Gastrocnemius medialis (tissue), 4 donors: ENCODE data around the gene NOTCH1. TPM values are rescaled to one million over a fixed set of nuclear protein-coding genes. Genes with fewer than 3 reads are reported as not detected.
A peak's percentile ranks its signal among the peaks of the same experiment; 100 is the strongest.

Experiments used
- ATAC-seq, 2 donors: fragments of 150-250 bp; one replicate each; pipeline ENCODE4 v1.9.1; 2016
- DNase-seq, 2 donors: peaks; one replicate each; pipeline ENCODE4 v3.0.0-alpha.2; 2019
- H3K27ac ChIP-seq, 4 donors: fragments of 200-600 bp; sonication (generic); 1 replicate in 1 of 4; 2 replicates in 3 of 4; pipeline ENCODE4 v1.5.1; 2016 to 2018; ENCODE audit warnings: mild to moderate bottlenecking in 2 of 4, moderate library complexity in 1 of 4
- H3K27me3 ChIP-seq, 3 donors: fragments of 200-600 bp; sonication (generic) in 2 of 3; 1 replicate in 1 of 3; 2 replicates in 2 of 3; pipeline versions ENCODE4 v1.5.1 to v1.6.0; 2016 to 2019; ENCODE audit warnings: mild to moderate bottlenecking in 1 of 3, moderate library complexity in 1 of 3
- H3K36me3 ChIP-seq, 2 donors: fragments of 200-600 bp; sonication (generic) in 1 of 2; one replicate each; pipeline ENCODE4 v1.5.1; 2017 to 2018
- H3K4me1 ChIP-seq, 2 donors: fragments of 200-600 bp; sonication (generic) in 1 of 2; one replicate each; pipeline ENCODE4 v1.5.1; 2016 to 2017; ENCODE audit warnings: mild to moderate bottlenecking in 2 of 2
- H3K4me3 ChIP-seq, 4 donors: fragments of 200-600 bp; sonication (generic) in 3 of 4; 1 replicate in 1 of 4; 2 replicates in 3 of 4; pipeline ENCODE4 v1.5.1; 2016 to 2019; ENCODE audit warnings: mild to moderate bottlenecking in 2 of 4
- H3K9me3 ChIP-seq, 3 donors: fragments of 200-600 bp; sonication (generic) in 2 of 3; 1 replicate in 1 of 3; 2 replicates in 2 of 3; pipeline ENCODE4 v1.5.1; 2016 to 2019
- POLR2A ChIP-seq, 2 donors: fragments of 450-650 bp; IDR thresholded peaks; one replicate each; pipeline ENCODE4 v1.6.1; 2017; ENCODE audit warnings: antibody characterized with exemption in 2 of 2, mild to moderate bottlenecking in 2 of 2, moderate library complexity in 2 of 2
- in situ Hi-C, 4 donors: fragments of 200-750 bp; cut with MboI; loops; one replicate each; pipeline versions ENCODE4 v1.15.0 to v1.8.0; 2017; ENCODE audit warnings: low sequenced_read_pairs in 4 of 4
- intact Hi-C: fragments of 100-400 bp; cut with DNase I; formaldehyde crosslinking; loops from one replicate; pipeline ENCODE4 v1.15.1; 2023; ENCODE audit warnings: low total_unique reads
- total RNA-seq, 4 donors: library from RNA; depleted of rRNA; stranded (reverse); fragments of >200 nt; gene quantifications; one replicate each; pipeline versions ENCODE4 v1.1.0 to v1.2.3, GENCODE V29; 2016
- TF ChIP-seq, protein P1 (sequence below), 5 experiments: fragments of 450-650 bp in 3 of 5; fragments of 200-600 bp in 2 of 5; sonication (generic) in 2 of 5; IDR thresholded peaks in 4 of 5; conservative IDR thresholded peaks in 1 of 5; 1 replicate in 4 of 5; 2 replicates in 1 of 5; pipeline ENCODE4 v1.5.1; 2016 to 2019; ENCODE audit warnings: antibody characterized with exemption in 5 of 5, mild to moderate bottlenecking in 3 of 5, moderate library complexity in 3 of 5

NOTCH1 gene
- total RNA-seq, 4 donors from 2014 or later = 6.3 to 15.4 (median 8.2) TPM

DNA sequence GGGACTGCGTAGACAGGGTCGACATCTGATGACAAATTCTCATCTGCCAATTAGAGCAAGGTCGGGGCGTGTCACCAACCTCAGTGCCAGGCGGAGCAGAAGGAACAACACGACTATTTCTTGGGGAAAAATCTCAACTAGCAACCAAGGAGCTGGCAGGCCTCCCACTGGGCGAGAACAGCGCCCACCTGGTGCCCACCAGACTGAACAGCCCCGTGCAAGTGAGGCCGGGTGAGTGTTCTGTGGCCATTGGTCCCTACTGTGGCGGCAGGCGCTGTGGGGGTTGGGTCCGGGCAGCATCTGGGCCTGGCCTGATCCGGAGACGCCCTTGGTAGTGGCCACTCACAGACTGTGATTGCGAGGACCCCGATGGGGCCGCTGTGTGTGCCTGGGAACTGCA, 11.5 kb downstream of the NOTCH1 start:
- Histone ChIP-seq H3K36me3 (no peaks in the 10 kb centered on the region), H3K4me3 (no peak overlapping the region), H3K4me1 (peaks cover 16 to 17% of the 10 kb centered on the region in 2 donors), H3K9me3 (no peaks in the 10 kb centered on the region), H3K27me3 (no peaks in the 10 kb centered on the region), H3K27ac (peak overlapping the region in 2 of 4 donors; percentile 0 to 21)
- intact Hi-C loops = no loop called here
- no peak for TF ChIP-seq POLR2A (IDR thresholded peaks at IDR 0.05)
- TF ChIP-seq, protein P1, sequence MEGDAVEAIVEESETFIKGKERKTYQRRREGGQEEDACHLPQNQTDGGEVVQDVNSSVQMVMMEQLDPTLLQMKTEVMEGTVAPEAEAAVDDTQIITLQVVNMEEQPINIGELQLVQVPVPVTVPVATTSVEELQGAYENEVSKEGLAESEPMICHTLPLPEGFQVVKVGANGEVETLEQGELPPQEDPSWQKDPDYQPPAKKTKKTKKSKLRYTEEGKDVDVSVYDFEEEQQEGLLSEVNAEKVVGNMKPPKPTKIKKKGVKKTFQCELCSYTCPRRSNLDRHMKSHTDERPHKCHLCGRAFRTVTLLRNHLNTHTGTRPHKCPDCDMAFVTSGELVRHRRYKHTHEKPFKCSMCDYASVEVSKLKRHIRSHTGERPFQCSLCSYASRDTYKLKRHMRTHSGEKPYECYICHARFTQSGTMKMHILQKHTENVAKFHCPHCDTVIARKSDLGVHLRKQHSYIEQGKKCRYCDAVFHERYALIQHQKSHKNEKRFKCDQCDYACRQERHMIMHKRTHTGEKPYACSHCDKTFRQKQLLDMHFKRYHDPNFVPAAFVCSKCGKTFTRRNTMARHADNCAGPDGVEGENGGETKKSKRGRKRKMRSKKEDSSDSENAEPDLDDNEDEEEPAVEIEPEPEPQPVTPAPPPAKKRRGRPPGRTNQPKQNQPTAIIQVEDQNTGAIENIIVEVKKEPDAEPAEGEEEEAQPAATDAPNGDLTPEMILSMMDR (IDR thresholded peaks at IDR 0.05 in 4 of 5, conservative IDR thresholded peaks at IDR 0.05 in 1 of 5) = no peak
- ATAC-seq (no peak), DNase-seq (no peak)
- in situ Hi-C loops = no loop called here

DNA sequence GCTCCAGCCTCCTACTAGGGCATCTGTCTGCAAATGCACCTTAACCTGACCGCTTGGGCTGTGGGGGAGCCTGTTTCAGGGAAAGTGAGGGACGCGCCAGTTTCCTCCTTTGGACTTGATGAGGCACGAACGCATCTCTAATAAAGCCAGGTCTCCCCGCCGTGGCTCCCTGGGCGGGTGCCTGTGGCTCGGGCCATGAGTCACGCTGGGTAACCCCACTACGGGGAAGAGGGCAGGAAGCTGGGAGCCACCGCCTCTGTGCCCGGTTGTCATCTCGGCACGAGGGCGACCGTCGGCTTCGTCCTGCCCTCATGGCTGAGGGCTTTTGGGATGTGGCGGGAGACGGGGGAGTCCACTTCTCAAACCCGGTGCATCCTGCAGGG, 12.1 kb downstream of the NOTCH1 start:
- Histone ChIP-seq H3K4me3 (no peak overlapping the region), H3K4me1 (peaks cover 16 to 20% of the 10 kb centered on the region in 2 donors), H3K27ac (peak overlapping the region in 3 of 4 donors; percentile 29 to 51 (median 35)), H3K36me3 (no peaks in the 10 kb centered on the region), H3K9me3 (no peaks in the 10 kb centered on the region), H3K27me3 (no peaks in the 10 kb centered on the region)
- in situ Hi-C loops = no loop called here
- DNase-seq (no peak), ATAC-seq (no peak)
- intact Hi-C loops = no loop called here
- TF ChIP-seq POLR2A (IDR thresholded peaks at IDR 0.05) = no peak
- TF ChIP-seq, protein P1 (IDR thresholded peaks at IDR 0.05 in 4 of 5, conservative IDR thresholded peaks at IDR 0.05 in 1 of 5) = no peak

DNA sequence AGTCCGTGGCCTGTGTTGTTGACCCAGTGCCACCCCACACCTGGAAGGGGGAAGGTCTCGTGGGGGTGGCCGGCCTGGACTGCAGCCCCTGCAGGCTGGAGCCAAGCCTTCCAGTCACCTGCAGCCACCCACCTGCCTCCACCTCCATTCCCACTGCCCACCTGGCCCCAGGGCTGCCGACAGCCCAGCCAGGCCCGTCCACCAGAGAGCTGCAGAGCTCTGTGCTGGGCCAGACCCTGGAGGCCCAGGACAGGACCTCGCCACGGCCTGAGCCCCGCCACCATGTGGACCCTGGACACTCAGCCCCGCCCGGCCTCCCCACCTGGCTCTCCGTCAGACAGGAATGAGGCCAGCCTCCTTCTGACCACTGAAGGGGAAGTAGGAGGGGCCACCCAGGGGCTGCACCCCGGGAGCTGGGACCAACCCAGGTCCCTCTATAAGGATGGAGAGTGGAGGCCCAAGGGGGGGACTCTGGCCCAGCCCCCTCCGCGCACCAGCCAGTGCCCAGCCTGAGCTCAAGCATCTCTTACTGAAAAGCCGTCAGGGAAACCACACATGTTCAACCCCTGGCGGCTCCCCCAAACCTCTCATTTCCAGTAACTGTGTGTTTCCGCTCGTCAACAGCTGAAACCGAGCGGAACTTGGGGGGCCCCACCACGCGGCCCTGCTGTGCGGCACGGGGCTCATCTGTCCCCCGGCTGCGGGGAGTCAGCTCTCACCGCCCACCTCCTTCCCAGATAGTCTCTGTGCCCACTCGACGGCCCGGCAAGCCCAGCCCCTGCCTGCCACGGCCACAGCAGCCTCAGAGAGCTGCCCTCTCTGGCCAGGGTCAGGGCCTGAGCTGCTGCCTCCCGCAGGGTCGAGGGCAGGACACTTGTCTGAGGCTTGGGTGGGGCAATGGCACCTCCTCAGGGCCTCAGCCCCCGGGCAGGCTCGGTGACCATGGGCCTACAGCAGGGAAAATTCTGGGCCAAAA, 12.8 kb downstream of the NOTCH1 start:
- H3K27me3 ChIP-seq = no peaks in the 10 kb centered on the region
- ATAC-seq (no peak), DNase-seq (no peak)
- H3K9me3 ChIP-seq = no peaks in the 10 kb centered on the region
- in situ Hi-C loops (no loop called here), intact Hi-C loops (no loop called here)
- H3K36me3 ChIP-seq = no peaks in the 10 kb centered on the region
- H3K4me1 ChIP-seq = peaks cover 20 to 24% of the 10 kb centered on the region in 2 donors
- H3K4me3 ChIP-seq = no peak overlapping the region
- TF ChIP-seq, protein P1 (IDR thresholded peaks at IDR 0.05 in 4 of 5, conservative IDR thresholded peaks at IDR 0.05 in 1 of 5) = no peak
- no peak for TF ChIP-seq POLR2A (IDR thresholded peaks at IDR 0.05)
- H3K27ac ChIP-seq = peak overlapping the region in 3 of 4 donors; percentile 29 to 51 (median 35)

DNA sequence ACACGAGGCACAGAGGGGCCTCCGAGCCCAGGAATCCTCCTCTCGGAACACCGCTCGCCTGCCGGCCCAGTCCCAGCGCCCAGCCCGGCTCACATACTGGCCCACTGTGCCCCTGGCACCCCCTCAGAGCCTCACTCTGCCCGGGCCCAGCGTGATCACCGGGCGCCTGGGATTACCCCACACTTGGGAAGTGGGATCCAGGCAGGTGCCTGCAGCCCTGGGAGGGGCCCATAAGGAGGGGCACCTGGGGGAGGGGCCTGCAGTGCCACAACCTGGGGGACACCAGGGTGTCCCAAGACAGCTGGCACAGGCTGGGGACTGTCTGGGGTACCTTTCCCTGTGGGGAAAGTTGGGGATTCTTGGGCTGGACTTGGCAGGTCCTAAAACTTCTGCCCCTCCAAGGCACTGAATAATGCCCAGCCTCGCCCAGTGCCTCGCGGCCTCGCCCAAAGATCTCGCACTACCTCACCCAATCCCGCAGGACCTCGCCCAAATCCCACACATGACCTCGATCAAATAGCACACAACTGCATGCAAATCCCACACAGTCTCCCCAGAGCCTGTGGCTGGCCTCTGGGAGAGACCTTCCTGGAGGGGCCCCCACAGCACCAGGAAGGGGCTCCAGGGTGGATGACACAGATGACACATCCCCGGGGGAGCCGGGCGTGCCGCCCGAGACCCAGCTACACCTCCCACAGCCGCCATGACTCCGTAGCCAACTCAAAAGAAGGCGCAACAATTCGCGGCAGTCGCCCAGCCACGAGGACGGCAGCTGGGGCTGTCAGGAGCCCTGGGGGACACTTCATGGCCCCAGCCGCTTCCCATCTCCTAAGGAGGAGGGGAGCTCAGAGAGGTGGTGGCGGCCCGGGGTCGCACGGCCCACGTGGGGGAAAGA, 13.7 kb downstream of the NOTCH1 start:
- Histone ChIP-seq H3K4me3 (no peak overlapping the region), H3K36me3 (no peaks in the 10 kb centered on the region), H3K4me1 (peaks cover 30 to 33% of the 10 kb centered on the region in 2 donors), H3K9me3 (no peaks in the 10 kb centered on the region), H3K27ac (peak overlapping the region in 3 of 4 donors; percentile 34 to 47 (median 46)), H3K27me3 (no peaks in the 10 kb centered on the region)
- ATAC-seq = no peak
- in situ Hi-C loops = no loop called here
- intact Hi-C loops = no loop called here
- TF ChIP-seq, protein P1 (IDR thresholded peaks at IDR 0.05 in 4 of 5, conservative IDR thresholded peaks at IDR 0.05 in 1 of 5) = no peak
- TF ChIP-seq POLR2A (IDR thresholded peaks at IDR 0.05) = no peak
- no peak for DNase-seq
